ES-I3 (cell line): ENCODE results near the gene H2AZ2.
"Not testable (repeated sequence)": the region's sequence is repeated elsewhere in the genome, so short reads cannot be mapped to it uniquely, and the experiment has no call there.

ENCODE experiments used
- H3K36me3 ChIP-seq: 2 replicates; pipeline ENCODE4 v1.6.1; 2013; ENCODE audit warnings: mild to moderate bottlenecking, low read length, control low read depth, moderate library complexity; ENCODE audit not compliant: insufficient read depth
- H3K4me1 ChIP-seq: 2 replicates; pipeline ENCODE4 v1.6.1; 2013; ENCODE audit warnings: mild to moderate bottlenecking, control low read depth, low read length; ENCODE audit not compliant: insufficient read depth
- H3K9ac ChIP-seq: 2 replicates; pipeline ENCODE4 v1.6.1; 2013; ENCODE audit warnings: low read depth, mild to moderate bottlenecking, low read length, moderate library complexity
- H3K9me3 ChIP-seq: 2 replicates; pipeline ENCODE4 v1.6.1; 2013; ENCODE audit warnings: mild to moderate bottlenecking, low read length, moderate library complexity; ENCODE audit not compliant: control insufficient read depth, insufficient read depth

Gene H2AZ2

GRCh38 chr7:44794331-44794730, 53.6 kb downstream of the H2AZ2 start:
- Histone ChIP-seq H3K4me1 (peaks cover 8% of the 10 kb centered on the region), H3K36me3 (peaks cover 8% of the 10 kb centered on the region), H3K9me3 (no peaks in the 10 kb centered on the region), H3K9ac (no peak overlapping the region)

GRCh38 chr7:44793919-44794318, 54.0 kb downstream of the H2AZ2 start:
- Histone ChIP-seq H3K9ac (no peak overlapping the region), H3K4me1 (peaks cover 6% of the 10 kb centered on the region), H3K9me3 (no peaks in the 10 kb centered on the region), H3K36me3 (peaks cover 7% of the 10 kb centered on the region)

GRCh38 chr7:44791278-44792219, 56.3 kb downstream of the H2AZ2 start:
- no peaks in the 10 kb centered on the region for H3K4me1 ChIP-seq
- H3K9me3 ChIP-seq, result no peaks in the 10 kb centered on the region
- no peak overlapping the region for H3K9ac ChIP-seq
- H3K36me3 ChIP-seq, result no peaks in the 10 kb centered on the region

- H3K9me3 ChIP-seq, result no peaks in the 10 kb centered on the region
- H3K36me3 ChIP-seq, result no peaks in the 10 kb centered on the region
- no peak overlapping the region for H3K9ac ChIP-seq
- H3K4me1 ChIP-seq, result no peaks in the 10 kb centered on the region
Measured at GRCh38 chr7:44789990-44790389, 57.9 kb downstream of the H2AZ2 start.

GRCh38 chr7:44787762-44788161, 60.1 kb downstream of the H2AZ2 start:
- H3K9ac ChIP-seq, result no peak overlapping the region
- no peaks in the 10 kb centered on the region for H3K36me3 ChIP-seq
- H3K4me1 ChIP-seq, result no peaks in the 10 kb centered on the region
- no peaks in the 10 kb centered on the region for H3K9me3 ChIP-seq

GRCh38 chr7:44787041-44787440, 60.8 kb downstream of the H2AZ2 start:
- no peaks in the 10 kb centered on the region for H3K36me3 ChIP-seq
- no peak overlapping the region for H3K9ac ChIP-seq
- H3K9me3 ChIP-seq, result no peaks in the 10 kb centered on the region
- H3K4me1 ChIP-seq, result no peaks in the 10 kb centered on the region

GRCh38 chr7:44785218-44785617, 62.7 kb downstream of the H2AZ2 start:
- H3K4me1 ChIP-seq, H3K36me3 ChIP-seq, H3K9me3 ChIP-seq, H3K9ac ChIP-seq: not testable (repeated sequence)

- no peaks in the 10 kb centered on the region for H3K36me3 ChIP-seq
- H3K4me1 ChIP-seq, result no peaks in the 10 kb centered on the region
- H3K9ac ChIP-seq, result no peak overlapping the region
- H3K9me3 ChIP-seq, result no peaks in the 10 kb centered on the region
Measured at GRCh38 chr7:44784364-44784763, 63.5 kb downstream of the H2AZ2 start.

GRCh38 chr7:44783407-44783806, 64.5 kb downstream of the H2AZ2 start:
- Histone ChIP-seq H3K4me1 (no peaks in the 10 kb centered on the region), H3K9ac (no peak overlapping the region), H3K9me3 (no peaks in the 10 kb centered on the region), H3K36me3 (no peaks in the 10 kb centered on the region)

- Histone ChIP-seq H3K9ac (no peak overlapping the region), H3K9me3 (no peaks in the 10 kb centered on the region), H3K36me3 (no peaks in the 10 kb centered on the region), H3K4me1 (no peaks in the 10 kb centered on the region)
Measured at GRCh38 chr7:44782460-44782859, 65.4 kb downstream of the H2AZ2 start.
